ENCODE measurements around the gene MLIP.

Gene MLIP

GRCh38 chr6:54286141-54286540 lies 174.9 kb downstream of the MLIP start:
- no peak for DNase-seq

- no peak for DNase-seq
These were observed 177.2 kb downstream of the MLIP start for GRCh38 chr6:54288474-54288873.

- DNase-seq, result no peak
These were observed 178.2 kb downstream of the MLIP start for GRCh38 chr6:54289426-54289825.

- DNase-seq, result no peak
These were observed 179.9 kb downstream of the MLIP start for GRCh38 chr6:54291146-54291545.

- DNase-seq, result no peak
These were observed 180.5 kb downstream of the MLIP start for GRCh38 chr6:54291738-54292137.

- DNase-seq, result no peak
These were observed 183.8 kb downstream of the MLIP start for GRCh38 chr6:54294965-54295532.

GRCh38 chr6:54299542-54300269 lies 188.5 kb downstream of the MLIP start:
- DNase-seq, result no peak

GRCh38 chr6:54301770-54302169 lies 190.5 kb downstream of the MLIP start:
- DNase-seq, result no peak

GRCh38 chr6:54307439-54307910 lies 196.2 kb downstream of the MLIP start:
- no peak for DNase-seq

GRCh38 chr6:54308289-54308985 lies 197.2 kb downstream of the MLIP start, which contains the start of gene TINAG:
TSS of gene TINAG (plus strand) at chr6:54308441. CDS start at chr6:54308551, 110 bp downstream.
- no peak for DNase-seq

GRCh38 chr6:54308986-54309315 lies 197.7 kb downstream of the MLIP start:
- no peak for DNase-seq

GRCh38 chr6:54310377-54311152 lies 199.3 kb downstream of the MLIP start:
- DNase-seq, result no peak

- DNase-seq, result no peak
These were observed 204.4 kb downstream of the MLIP start for GRCh38 chr6:54315656-54316055.
